DOHH2 (cell line): ENCODE results near the gene DLD.

Experiments used
- H3F3A ChIP-seq: fragments of 200-600 bp; sonication (generic), shearing (Covaris generic); 2 replicates; pipeline ENCODE4 v1.6.0; 2016; ENCODE audit warnings: antibody characterized with exemption, mild to moderate bottlenecking; ENCODE audit not compliant: control insufficient read depth, insufficient read depth
- H3K27ac ChIP-seq: fragments of 200-600 bp; sonication (generic); 2 replicates; pipeline ENCODE4 v1.5.1; 2014; ENCODE audit warnings: low read depth, mild to moderate bottlenecking, low read length, moderate library complexity
- H3K27me3 ChIP-seq: fragments of 200-600 bp; sonication (generic); 2 replicates; pipeline ENCODE4 v1.6.1; 2014; ENCODE audit warnings: mild to moderate bottlenecking, low read length, mixed read lengths; ENCODE audit not compliant: control insufficient read depth
- H3K36me3 ChIP-seq: fragments of 200-600 bp; sonication (generic); 2 replicates; pipeline ENCODE4 v1.6.1; 2014; ENCODE audit warnings: mild to moderate bottlenecking, low read length, moderate library complexity, mixed read lengths; ENCODE audit not compliant: control insufficient read depth
- H3K4me1 ChIP-seq: fragments of 200-600 bp; sonication (generic); 2 replicates; pipeline ENCODE4 v1.6.1; 2014; ENCODE audit warnings: mild to moderate bottlenecking, low read length, mixed read lengths; ENCODE audit not compliant: control insufficient read depth
- H3K4me2 ChIP-seq: fragments of 200-600 bp; sonication (generic); 2 replicates; pipeline ENCODE4 v1.6.0; 2014; ENCODE audit warnings: mild to moderate bottlenecking, low read length, moderate library complexity
- H3K4me3 ChIP-seq: fragments of 200-600 bp; sonication (generic); 2 replicates; pipeline ENCODE4 v1.5.1; 2014; ENCODE audit warnings: mild to moderate bottlenecking, low read length, mixed read lengths
- H3K79me2 ChIP-seq: fragments of 200-600 bp; sonication (generic); 2 replicates; pipeline ENCODE4 v1.6.1; 2014; ENCODE audit warnings: mild to moderate bottlenecking, low read length, mixed read lengths; ENCODE audit not compliant: control insufficient read depth
- H3K9me2 ChIP-seq: fragments of 200-600 bp; sonication (generic); replicated peaks from 2 replicates; pipeline ENCODE4 v1.6.1; 2014; ENCODE audit warnings: mild to moderate bottlenecking, low read length, mixed read lengths; ENCODE audit not compliant: control insufficient read depth
- H3K9me3 ChIP-seq: fragments of 200-600 bp; sonication (generic); 2 replicates; pipeline ENCODE4 v1.6.1; 2014; ENCODE audit warnings: antibody characterized with exemption, low read length, mixed read lengths; ENCODE audit not compliant: control insufficient read depth, insufficient read depth
- H4K20me1 ChIP-seq: fragments of 200-600 bp; sonication (generic); 2 replicates; pipeline ENCODE4 v1.6.0; 2014; ENCODE audit warnings: low read depth, mild to moderate bottlenecking, antibody characterized with exemption, low read length, moderate library complexity; ENCODE audit not compliant: control insufficient read depth, insufficient read depth
- CTCF ChIP-seq: fragments of 200-600 bp; sonication (generic); IDR thresholded peaks from one replicate; pipeline ENCODE4 v1.5.1; 2014; ENCODE audit warnings: antibody characterized with exemption, mild to moderate bottlenecking, low read depth, low read length; ENCODE audit not compliant: poor library complexity, severe bottlenecking
- EZH2phosphoT487 ChIP-seq: fragments of 200-600 bp; sonication (generic); IDR thresholded peaks from 2 replicates; pipeline ENCODE4 v1.6.1; 2017; ENCODE audit warnings: borderline replicate concordance, mild to moderate bottlenecking, antibody characterized with exemption, low read length, moderate library complexity, mixed read lengths

The DLD gene

GRCh38 chr7:107957436-107957835 is 66.5 kb downstream of the DLD start:
- H3K36me3 ChIP-seq = no peaks in the 10 kb centered on the region
- no peaks in the 10 kb centered on the region for H3F3A ChIP-seq
- TF ChIP-seq EZH2phosphoT487 (no peak), CTCF (no peak)
- no peaks in the 10 kb centered on the region for H3K9me3 ChIP-seq
- H3K4me2 ChIP-seq = no peak overlapping the region
- H3K9me2 ChIP-seq = no peaks in the 10 kb centered on the region
- H3K4me3 ChIP-seq = no peak overlapping the region
- no peaks in the 10 kb centered on the region for H4K20me1 ChIP-seq
- H3K4me1 ChIP-seq = no peaks in the 10 kb centered on the region
- H3K79me2 ChIP-seq = no peaks in the 10 kb centered on the region
- no peak overlapping the region for H3K27ac ChIP-seq
- peaks cover 2% of the 10 kb centered on the region; the same call in 1 of the 2 replicates for H3K27me3 ChIP-seq

DNA sequence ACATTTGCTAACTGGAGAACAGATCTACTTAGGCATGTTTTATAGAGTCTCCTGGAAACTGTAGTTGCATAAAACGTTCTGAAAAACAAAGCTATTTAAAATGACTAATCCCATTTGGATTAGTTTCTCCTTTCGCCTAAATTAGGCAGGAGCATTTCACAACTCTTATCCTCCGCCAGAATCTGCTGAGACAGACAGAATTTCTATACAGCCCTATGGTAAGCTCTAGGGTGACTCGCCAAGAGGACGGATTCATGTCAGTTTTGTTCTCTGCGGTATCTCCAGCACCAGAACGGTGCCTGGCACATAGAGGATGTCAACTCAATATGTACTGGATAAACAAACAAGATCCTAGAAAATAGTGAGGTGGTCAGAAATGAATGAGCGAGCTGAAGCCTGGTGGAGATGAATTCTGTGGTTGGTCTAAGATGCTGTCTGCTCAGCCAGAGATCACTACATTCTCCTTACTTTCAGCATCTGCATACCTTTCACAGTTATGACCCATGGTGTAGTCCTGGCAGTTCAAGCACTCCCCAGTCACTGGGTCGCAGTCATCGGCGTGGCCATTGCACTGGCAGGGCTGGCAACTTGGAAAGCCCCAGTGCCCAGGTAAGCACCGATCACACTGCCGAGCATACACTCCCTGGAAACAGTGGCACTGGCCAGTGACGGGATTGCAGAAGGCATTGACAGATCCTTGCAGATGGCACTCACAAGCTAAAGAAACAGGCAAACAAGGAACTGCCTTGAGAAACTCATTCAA is 68.0 kb downstream of the DLD start:
- Histone ChIP-seq H3F3A (no peaks in the 10 kb centered on the region), H3K4me3 (no peak overlapping the region), H3K27me3 (peaks cover 2% of the 10 kb centered on the region; the same call in 1 of the 2 replicates), H3K27ac (no peak overlapping the region), H4K20me1 (no peaks in the 10 kb centered on the region), H3K4me1 (no peaks in the 10 kb centered on the region), H3K36me3 (no peaks in the 10 kb centered on the region), H3K9me3 (no peaks in the 10 kb centered on the region), H3K9me2 (no peaks in the 10 kb centered on the region), H3K79me2 (no peaks in the 10 kb centered on the region), H3K4me2 (no peak overlapping the region)
- TF ChIP-seq EZH2phosphoT487 (no peak), CTCF (no peak)

GRCh38 chr7:107959527-107959898 is 68.5 kb downstream of the DLD start:
- no peak for TF ChIP-seq CTCF
- no peaks in the 10 kb centered on the region for H3F3A ChIP-seq
- no peaks in the 10 kb centered on the region for H4K20me1 ChIP-seq
- H3K27ac ChIP-seq = no peak overlapping the region
- H3K9me2 ChIP-seq = no peaks in the 10 kb centered on the region
- H3K4me2 ChIP-seq = no peak overlapping the region
- no peaks in the 10 kb centered on the region for H3K79me2 ChIP-seq
- H3K36me3 ChIP-seq = no peaks in the 10 kb centered on the region
- no peaks in the 10 kb centered on the region for H3K9me3 ChIP-seq
- no peak overlapping the region for H3K4me3 ChIP-seq
- H3K27me3 ChIP-seq = peaks cover 2% of the 10 kb centered on the region; the same call in 1 of the 2 replicates
- H3K4me1 ChIP-seq = no peaks in the 10 kb centered on the region
